PC-3 (cell line): ENCODE data around the gene RETSAT.

Experiments
- CTCF ChIP-seq: fragments of 300-600 bp; sonication (generic); conservative IDR thresholded peaks from 2 replicates; pipeline ENCODE4 v1.5.1; 2017; ENCODE audit warnings: antibody characterized with exemption, low read depth, mild to moderate bottlenecking, low read length
- EZH2 ChIP-seq: fragments of 300-600 bp; sonication (generic); IDR thresholded peaks from one replicate; pipeline ENCODE4 v1.6.1; 2017; ENCODE audit warnings: antibody characterized with exemption, mild to moderate bottlenecking, low read length; ENCODE audit not compliant: unreplicated experiment
- EZH2phosphoT487 ChIP-seq: fragments of 300-600 bp; sonication (generic); IDR thresholded peaks from 2 replicates; pipeline ENCODE4 v1.6.1; 2018; ENCODE audit warnings: mild to moderate bottlenecking, antibody characterized with exemption, low read length, borderline replicate concordance

- TF ChIP-seq CTCF, result no peak
- no peak for TF ChIP-seq EZH2
- TF ChIP-seq EZH2phosphoT487, result no peak
Observed at GRCh38 chr2:85310330-85310729, 44.0 kb downstream of the RETSAT start.
